DOHH2 (cell line): ENCODE measurements around the gene JARID2.

ENCODE experiments used
- EZH2phosphoT487 ChIP-seq: fragments of 200-600 bp; sonication (generic); IDR thresholded peaks from 2 replicates; pipeline ENCODE4 v1.6.1; 2017; ENCODE audit warnings: borderline replicate concordance, mild to moderate bottlenecking, antibody characterized with exemption, low read length, moderate library complexity, mixed read lengths
- TF ChIP-seq, protein P1 (sequence below): fragments of 200-600 bp; sonication (generic); IDR thresholded peaks from one replicate; pipeline ENCODE4 v1.5.1; 2014; ENCODE audit warnings: antibody characterized with exemption, mild to moderate bottlenecking, low read depth, low read length; ENCODE audit not compliant: poor library complexity, severe bottlenecking

DNA sequence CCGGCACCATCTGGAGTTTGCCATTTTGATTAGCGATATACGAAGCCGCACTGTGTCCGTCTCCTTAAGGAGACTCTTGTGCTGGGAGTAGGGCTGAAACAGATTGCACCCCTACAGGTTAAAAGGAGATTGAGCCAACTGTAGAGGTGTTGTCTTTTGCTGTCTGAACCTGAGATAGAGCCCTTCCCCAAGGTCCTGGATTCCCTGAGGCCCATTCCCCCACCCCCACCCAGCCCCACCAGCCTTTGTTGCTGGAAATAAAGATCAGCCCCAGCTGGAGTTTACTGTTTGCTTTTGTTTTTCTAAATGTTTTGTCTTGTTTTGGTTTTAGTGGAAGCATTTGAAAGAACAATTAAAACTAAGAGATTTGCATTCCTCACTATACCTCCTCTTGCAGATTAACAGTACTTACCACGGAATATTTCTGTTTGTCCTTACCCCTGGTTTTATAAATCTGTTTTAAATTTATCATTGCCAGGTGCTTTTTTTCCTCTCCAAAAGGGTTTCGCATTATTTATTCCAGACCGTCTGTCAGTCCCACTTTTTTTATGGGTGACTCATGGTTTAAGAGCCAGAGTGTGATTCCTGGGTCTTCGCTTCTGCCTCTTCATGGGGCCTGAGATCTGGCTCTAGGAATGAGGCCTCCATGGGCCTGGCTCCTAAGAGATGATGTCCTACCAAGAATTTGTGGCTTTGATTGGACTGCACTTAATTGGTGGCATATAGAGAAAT lies 247.7 kb downstream of the JARID2 start:
- TF ChIP-seq, protein P1, sequence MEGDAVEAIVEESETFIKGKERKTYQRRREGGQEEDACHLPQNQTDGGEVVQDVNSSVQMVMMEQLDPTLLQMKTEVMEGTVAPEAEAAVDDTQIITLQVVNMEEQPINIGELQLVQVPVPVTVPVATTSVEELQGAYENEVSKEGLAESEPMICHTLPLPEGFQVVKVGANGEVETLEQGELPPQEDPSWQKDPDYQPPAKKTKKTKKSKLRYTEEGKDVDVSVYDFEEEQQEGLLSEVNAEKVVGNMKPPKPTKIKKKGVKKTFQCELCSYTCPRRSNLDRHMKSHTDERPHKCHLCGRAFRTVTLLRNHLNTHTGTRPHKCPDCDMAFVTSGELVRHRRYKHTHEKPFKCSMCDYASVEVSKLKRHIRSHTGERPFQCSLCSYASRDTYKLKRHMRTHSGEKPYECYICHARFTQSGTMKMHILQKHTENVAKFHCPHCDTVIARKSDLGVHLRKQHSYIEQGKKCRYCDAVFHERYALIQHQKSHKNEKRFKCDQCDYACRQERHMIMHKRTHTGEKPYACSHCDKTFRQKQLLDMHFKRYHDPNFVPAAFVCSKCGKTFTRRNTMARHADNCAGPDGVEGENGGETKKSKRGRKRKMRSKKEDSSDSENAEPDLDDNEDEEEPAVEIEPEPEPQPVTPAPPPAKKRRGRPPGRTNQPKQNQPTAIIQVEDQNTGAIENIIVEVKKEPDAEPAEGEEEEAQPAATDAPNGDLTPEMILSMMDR = no peak
- no peak for TF ChIP-seq EZH2phosphoT487
